AG09309 (cell line): ENCODE measurements around the gene MAP4K4.

Source experiments
- DNase-seq: peaks from one replicate; pipeline ENCODE4 v3.0.0-alpha.2; 2010; ENCODE audit warnings: low read depth
- H3K4me3 ChIP-seq: 2 replicates; pipeline ENCODE4 v1.5.1; 2011; ENCODE audit warnings: mild to moderate bottlenecking, low read depth, low read length, moderate library complexity; ENCODE audit not compliant: control insufficient read depth
- CTCF ChIP-seq: IDR thresholded peaks from 2 replicates; pipeline ENCODE4 v1.5.1; 2011; ENCODE audit warnings: mild to moderate bottlenecking, low read depth, low read length, inconsistent platforms; ENCODE audit not compliant: insufficient read depth, control insufficient read depth; ENCODE audit errors: missing control alignments

The MAP4K4 gene

GRCh38 chr2:101690547-101691152, 6.9 kb upstream of the MAP4K4 start:
- no peak for DNase-seq
- no peak for TF ChIP-seq CTCF
- no peak overlapping the region for H3K4me3 ChIP-seq

- H3K4me3 ChIP-seq = no peak overlapping the region
- no peak for TF ChIP-seq CTCF
- no peak for DNase-seq
Observed at GRCh38 chr2:101692041-101692440, 5.5 kb upstream of the MAP4K4 start.

- TF ChIP-seq CTCF = no peak
- no peak for DNase-seq
- H3K4me3 ChIP-seq = no peak overlapping the region
Observed at GRCh38 chr2:101692766-101693165, 4.7 kb upstream of the MAP4K4 start.

GRCh38 chr2:101693991-101694588, 3.4 kb upstream of the MAP4K4 start:
- no peak overlapping the region for H3K4me3 ChIP-seq
- no peak for TF ChIP-seq CTCF
- no peak for DNase-seq

- no peak for TF ChIP-seq CTCF
- peak overlapping the region; percentile 53 for H3K4me3 ChIP-seq
- no peak for DNase-seq
Observed at GRCh38 chr2:101696272-101697123, 1.0 kb upstream of the MAP4K4 start.

GRCh38 chr2:101698014-101698843, 722 bp downstream of the MAP4K4 start:
- DNase-seq = no peak
- peak overlapping the region; percentile 53 for H3K4me3 ChIP-seq
- TF ChIP-seq CTCF = no peak
